GM21825 (cell line): ENCODE results near the gene GPX4.

Experiments used
- ATAC-seq: cut with Tn5 transposase; IDR thresholded peaks from one replicate; pipeline ENCODE4 v1.9.1; 2021; ENCODE audit warnings: mild to moderate bottlenecking, moderate library complexity; ENCODE audit not compliant: unreplicated experiment

Gene GPX4

DNA sequence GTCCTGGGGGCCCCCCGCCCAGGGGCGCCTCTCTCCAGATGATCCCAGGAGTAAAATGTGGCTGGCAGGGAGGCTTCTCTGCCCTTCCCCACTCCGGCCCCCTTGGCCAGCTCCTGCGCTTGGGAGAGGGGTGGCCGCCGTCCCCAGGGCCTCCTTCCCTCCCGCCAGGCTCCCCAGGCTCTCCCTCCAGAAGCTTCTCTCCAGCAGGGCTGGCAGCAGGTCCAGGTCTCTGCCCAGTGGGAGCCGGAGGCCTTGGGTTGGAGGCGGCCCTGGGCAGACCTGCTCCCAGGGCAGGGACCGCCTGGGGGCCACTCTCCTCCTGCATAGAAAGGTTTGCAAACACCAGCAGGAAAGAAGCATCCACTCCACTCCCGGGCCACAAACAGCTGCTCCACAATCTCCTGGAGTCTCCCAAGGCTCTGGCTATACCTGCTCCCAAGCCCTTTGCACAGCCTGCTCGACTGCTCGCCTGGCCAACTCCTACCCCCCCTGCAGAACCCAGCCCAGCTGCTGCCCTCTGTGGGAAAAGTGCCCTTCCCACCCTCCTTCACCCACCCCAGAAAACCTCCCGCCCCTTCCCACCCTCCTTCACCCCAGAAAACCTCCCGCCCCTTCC lies 44.2 kb downstream of the GPX4 start:
- no peak for ATAC-seq

DNA sequence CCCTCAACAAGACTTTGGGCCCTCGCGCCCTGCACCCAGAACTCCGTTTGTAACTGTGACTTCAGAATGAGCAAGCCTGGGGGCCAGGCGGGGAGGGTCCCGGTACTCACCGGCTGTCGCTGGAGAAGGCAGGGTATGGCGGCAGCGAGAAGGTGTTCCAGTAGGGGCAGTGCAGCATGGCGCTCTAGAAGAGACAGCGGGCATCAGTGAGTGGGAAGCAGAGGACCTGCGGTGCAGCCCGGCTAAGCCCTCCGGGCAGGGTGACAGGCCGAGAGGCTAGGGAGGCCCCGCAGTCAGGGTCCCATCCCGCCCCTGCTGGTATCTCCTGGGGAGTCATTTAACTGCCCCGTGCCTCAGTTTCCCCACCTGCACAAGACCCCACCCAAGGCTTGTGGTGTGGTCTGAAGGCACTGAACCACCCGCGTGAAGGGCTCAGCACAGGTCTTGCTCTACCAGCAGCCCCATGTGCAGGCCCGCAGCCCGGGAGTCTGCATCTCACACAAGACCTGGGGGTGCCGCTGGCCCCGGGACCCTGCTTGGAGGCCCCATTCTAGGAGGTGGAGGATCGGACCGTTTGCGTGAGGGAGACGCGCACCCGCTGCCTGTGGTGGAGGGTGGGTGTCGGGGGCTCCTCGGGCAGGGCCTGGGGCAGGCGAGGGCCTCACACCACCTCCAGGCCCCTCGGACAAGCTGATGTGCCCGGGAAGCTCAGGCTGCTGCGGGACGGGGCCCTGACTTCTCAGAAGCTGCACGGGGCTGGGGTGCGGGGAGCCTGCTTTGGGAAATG lies 45.7 kb downstream of the GPX4 start:
- ATAC-seq: no peak

GRCh38 chr19:1150333-1151036 lies 46.7 kb downstream of the GPX4 start:
- ATAC-seq: no peak

DNA sequence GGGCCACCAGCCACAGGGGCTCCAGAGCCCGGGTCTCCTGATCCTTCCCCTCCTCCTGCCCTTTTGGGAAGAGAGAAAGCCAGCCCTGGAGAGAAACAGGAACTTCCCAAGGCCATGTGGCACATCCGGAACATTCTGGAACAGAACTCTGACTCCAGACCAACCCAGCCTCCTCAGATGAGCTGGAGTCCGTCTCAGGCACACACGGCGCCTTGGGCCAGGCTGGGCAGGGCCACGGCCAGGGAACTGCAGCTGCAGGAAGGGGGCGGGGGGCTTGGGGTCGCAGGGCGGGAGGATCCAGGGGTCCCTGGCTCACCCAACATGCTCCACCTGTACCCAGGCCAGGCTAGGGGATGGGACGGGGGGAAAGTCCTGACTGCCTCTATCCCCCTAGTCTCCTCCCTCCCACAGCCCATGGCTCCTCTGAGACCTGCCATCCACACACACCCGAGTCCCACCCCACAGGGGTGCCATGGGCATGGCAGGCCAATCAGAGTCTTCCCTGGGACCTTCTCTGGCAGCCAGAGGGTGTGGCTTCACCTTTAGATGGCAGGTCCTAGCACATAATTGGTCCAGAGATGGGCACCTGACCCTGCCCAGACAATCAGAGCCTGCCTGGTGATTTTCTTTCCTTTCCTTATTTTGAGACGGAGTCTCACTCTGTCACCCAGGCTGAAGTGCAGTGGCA lies 47.4 kb downstream of the GPX4 start:
- no peak for ATAC-seq

DNA sequence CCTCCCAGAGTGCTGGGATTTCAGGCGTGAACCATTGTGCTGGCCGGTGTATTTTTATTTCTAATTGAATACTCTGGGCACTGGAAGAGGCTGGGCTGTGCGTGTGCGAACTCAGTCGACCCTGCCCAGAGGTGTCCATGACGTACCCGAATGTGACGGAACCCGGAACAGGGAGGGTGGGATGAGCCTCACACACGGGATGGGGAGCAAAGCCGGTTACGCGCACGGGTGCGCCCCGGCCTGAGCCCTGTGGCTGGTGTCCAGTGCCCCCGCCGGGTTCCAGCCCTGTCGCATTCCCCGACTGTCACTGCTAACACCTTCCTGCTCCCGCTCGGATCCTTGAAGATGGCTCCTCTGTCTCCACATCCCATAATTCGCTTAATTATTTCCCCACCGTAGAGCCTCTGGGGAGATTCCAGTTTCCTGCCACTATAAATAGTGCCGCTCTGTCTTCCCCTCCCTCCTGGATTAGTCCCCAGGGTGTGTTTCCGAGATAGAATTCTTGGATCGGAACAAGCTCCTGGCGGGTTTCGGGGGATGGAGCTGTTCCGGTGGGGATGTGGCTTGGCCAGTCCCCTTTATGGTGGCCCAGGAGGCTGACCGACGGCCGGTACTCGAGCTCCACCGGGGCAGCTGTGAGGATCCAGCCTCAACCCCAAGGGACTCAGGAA lies 48.3 kb downstream of the GPX4 start:
- no peak for ATAC-seq

GRCh38 chr19:1153891-1154730 lies 50.3 kb downstream of the GPX4 start:
- no peak for ATAC-seq

- no peak for ATAC-seq
Observed at GRCh38 chr19:1154731-1155351, 51.0 kb downstream of the GPX4 start.

DNA sequence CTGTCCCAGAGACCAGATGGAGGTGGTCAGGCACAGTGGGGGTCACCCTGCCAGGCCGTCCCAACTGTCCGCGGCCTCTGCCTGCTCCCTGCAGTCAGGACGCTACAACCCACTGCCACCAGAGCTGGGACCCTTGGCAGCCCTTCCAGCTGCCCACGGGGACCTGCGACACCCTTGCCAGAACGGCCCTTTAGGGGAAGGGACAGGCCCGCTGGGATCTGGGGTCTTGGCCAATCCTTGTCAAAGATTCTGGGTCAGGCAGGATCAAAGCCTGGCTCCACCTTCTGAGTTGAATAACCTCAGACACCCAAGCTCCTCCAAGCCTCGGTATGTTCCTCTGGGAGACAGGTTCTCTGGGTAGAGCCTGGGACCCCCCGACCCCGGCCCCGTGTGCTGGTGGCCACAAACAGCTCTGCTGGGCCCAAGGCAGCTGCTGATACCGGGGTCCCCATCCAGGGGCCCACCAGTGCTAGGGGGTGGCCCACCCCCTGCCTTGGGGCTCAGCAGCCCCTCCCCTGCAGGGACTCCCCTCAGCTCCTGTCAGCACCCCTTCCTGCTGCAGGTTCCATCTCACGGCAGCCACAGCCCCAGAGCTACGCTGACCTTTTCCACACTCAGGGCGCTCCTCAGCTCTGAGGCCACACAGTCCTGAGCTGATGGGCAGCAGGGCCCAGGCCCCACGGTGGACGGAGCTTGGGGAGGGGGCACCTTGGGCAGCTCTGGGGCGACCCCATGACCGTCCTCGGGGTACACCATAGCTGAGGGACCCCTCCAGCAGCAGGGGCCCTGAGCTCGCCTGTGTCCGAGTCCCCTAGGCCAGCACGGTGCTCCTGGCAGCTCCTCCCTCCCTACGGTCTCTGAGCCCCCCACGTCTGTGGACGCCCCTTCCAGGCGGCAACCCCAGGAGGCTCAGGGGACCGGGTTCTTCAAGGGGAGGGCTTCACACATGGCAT lies 51.8 kb downstream of the GPX4 start:
- ATAC-seq: no peak
